ENCODE data around the gene BCAP29. TPM values are rescaled to one million over a fixed set of nuclear protein-coding genes. Genes with fewer than 3 reads are reported as not detected.

BCAP29 gene
- total and polyA plus RNA-seq, 9 of the 15 experiments (the other 6 are each of a cell fraction or from before 2014, with no cell fraction given), result 63.4 to 137 (median 79.7) TPM

DNA sequence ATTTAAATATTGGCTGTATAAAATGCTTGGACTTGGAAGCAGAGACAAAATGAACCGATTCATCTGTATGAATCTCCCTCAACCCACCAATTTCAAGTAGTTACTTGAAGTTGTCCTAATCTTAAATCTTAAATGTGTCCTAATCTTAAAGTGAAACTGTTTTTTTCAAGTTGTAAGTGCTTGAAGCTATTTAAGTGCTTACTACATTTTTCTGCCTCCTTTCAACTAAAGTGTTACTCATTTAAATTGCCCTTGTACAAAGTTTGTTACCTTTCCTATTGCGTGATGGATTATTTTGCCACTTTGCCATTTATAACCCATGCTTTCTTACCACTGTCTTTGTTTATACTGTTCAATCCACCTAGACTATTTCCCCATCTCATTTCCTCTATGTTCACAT is 2.8 kb downstream of the BCAP29 start:
- H3K27me3 ChIP-seq (ENCODE audit: control insufficient read depth in 2 of 2, insufficient read depth in 2 of 2, low read length in 2 of 2), result no peaks in the 10 kb centered on the region
- BruUV-seq (replicated peaks), result no TSS peak
- ATAC-seq (no peak), FAIRE-seq (no peak), DNase-seq (ENCODE audit: extremely low read depth in 1 of 4, low spot score in 3 of 4) (no peak)
- H3K9ac ChIP-seq (ENCODE audit: insufficient read depth in 1 of 2, low read depth in 2 of 2, low read length in 2 of 2), result peak overlapping the region in 1 of 2 experiments; percentile 26; a peak in 2 of 4 replicates
- no peaks in the 10 kb centered on the region for H4K20me1 ChIP-seq (replicated peaks; ENCODE audit: control insufficient read depth, insufficient read depth, low read length)
- CTCF ChIA-PET (ENCODE audit: low intra/inter-chr PET ratio), result no interaction called here
- TF ChIP-seq TAF15 (IDR thresholded peaks at IDR 0.05; ENCODE audit: low read depth, low read length) (no peak), ARID1B (IDR thresholded peaks at IDR 0.05) (0 out of 2 replicates have a peak, but pooled peaks have one; percentile 25), MEIS2 (IDR thresholded peaks at IDR 0.05; ENCODE audit: partially characterized antibody) (peak; percentile 9), ETV6 (IDR thresholded peaks at IDR 0.05; ENCODE audit: borderline replicate concordance in 1 of 2, low read depth in 2 of 2, low read length in 1 of 2) (no peak), ETV6 (CRISPR knock-in tag; IDR thresholded peaks at IDR 0.05; ENCODE audit: borderline replicate concordance) (no peak), SMARCE1 (IDR thresholded peaks at IDR 0.05) (peak; percentile 42; the same call in 1 of the 2 replicates), SMARCA5 (IDR thresholded peaks at IDR 0.05) (0 out of 2 replicates have a peak, but pooled peaks have one; percentile 64), SMARCA4 (IDR thresholded peaks at IDR 0.05) (peak; percentile 42; the same call in 1 of the 2 replicates), CEBPB (tag; IDR thresholded peaks at IDR 0.05) (0 out of 2 replicates have a peak, but pooled peaks have one; percentile 16), DPF2 (IDR thresholded peaks at IDR 0.05) (peak; percentile 63), NFATC3 (IDR thresholded peaks at IDR 0.05) (0 out of 2 replicates have a peak, but pooled peaks have one; percentile 33), MTA2 (IDR thresholded peaks at IDR 0.05; ENCODE audit: low read depth) (0 out of 2 replicates have a peak, but pooled peaks have one; percentile 13)
- TF ChIP-seq, protein P1, sequence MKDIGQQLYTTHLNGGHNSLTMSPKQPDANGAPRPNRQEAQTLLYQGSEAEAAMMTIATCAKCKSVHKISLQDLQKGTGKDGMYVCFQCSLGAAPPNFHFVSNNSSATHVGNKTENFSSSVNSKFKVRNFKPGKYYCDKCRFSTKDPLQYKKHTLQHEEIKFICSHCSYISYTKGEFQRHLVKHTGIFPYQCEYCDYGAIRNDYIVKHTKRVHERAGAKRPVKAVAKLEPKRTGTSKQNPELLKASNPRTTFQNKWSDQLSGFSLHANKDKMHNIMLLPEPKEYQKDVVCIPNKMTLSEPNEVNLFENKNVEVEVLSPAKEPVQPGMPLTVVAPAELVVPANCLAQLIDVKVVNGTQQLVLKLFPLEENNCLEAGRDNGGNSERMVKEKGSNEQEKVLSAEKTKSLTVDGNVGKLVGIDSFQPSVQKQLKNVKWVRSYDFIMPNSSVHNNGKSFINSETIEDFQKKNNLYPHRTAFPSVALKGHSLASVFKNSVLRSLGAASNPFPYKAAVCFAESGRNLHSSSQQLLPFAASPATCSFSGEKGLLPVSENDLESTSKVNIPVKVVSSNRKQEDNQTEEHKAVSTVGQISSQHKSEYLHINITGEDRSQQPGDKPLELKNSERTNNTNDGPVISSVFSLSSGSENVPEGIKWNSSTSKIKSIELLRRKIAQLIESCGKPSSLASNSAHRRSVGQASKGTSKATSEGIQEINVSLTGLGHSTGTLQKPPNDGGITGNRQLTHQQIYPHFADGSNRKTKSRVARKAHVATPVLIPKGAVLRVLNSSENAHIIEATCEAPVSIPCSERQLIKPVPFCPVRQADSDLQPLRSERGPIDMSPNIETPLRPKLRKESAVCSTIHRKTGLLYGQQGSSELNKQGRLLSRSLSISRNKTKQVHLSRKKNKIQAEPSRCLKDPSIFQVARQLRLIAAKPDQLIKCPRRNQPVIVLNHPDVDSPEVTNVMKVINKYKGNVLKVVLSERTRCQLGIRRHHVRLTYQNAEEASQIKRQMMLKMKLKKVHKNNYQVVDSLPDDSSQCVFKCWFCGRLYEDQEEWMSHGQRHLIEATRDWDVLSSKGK (CRISPR knock-in tag; IDR thresholded peaks at IDR 0.05), result no peak
- TF ChIP-seq, protein P2, sequence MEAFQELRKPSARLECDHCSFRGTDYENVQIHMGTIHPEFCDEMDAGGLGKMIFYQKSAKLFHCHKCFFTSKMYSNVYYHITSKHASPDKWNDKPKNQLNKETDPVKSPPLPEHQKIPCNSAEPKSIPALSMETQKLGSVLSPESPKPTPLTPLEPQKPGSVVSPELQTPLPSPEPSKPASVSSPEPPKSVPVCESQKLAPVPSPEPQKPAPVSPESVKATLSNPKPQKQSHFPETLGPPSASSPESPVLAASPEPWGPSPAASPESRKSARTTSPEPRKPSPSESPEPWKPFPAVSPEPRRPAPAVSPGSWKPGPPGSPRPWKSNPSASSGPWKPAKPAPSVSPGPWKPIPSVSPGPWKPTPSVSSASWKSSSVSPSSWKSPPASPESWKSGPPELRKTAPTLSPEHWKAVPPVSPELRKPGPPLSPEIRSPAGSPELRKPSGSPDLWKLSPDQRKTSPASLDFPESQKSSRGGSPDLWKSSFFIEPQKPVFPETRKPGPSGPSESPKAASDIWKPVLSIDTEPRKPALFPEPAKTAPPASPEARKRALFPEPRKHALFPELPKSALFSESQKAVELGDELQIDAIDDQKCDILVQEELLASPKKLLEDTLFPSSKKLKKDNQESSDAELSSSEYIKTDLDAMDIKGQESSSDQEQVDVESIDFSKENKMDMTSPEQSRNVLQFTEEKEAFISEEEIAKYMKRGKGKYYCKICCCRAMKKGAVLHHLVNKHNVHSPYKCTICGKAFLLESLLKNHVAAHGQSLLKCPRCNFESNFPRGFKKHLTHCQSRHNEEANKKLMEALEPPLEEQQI (IDR thresholded peaks at IDR 0.05), result 0 out of 2 replicates have a peak, but pooled peaks have one; percentile 26
- TF ChIP-seq, protein P3, sequence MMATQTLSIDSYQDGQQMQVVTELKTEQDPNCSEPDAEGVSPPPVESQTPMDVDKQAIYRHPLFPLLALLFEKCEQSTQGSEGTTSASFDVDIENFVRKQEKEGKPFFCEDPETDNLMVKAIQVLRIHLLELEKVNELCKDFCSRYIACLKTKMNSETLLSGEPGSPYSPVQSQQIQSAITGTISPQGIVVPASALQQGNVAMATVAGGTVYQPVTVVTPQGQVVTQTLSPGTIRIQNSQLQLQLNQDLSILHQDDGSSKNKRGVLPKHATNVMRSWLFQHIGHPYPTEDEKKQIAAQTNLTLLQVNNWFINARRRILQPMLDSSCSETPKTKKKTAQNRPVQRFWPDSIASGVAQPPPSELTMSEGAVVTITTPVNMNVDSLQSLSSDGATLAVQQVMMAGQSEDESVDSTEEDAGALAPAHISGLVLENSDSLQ (IDR thresholded peaks at IDR 0.05), result no peak
- H3K4me1 ChIP-seq (replicated peaks in 1 of 2; ENCODE audit: control insufficient read depth in 2 of 2, insufficient read depth in 2 of 2, low read length in 2 of 2), result peaks cover 6 to 13% of the 10 kb centered on the region in 2 experiments; a peak in 4 of 5 replicates
- no peak overlapping the region; the same call in 1 of the 2 replicates for H2AFZ ChIP-seq (ENCODE audit: low read depth, low read length)
- H3K4me3 ChIP-seq, result no peak overlapping the region
- H3K9me3 ChIP-seq (replicated peaks; ENCODE audit: control insufficient read depth, insufficient read depth, low read depth, low read length), result no peaks in the 10 kb centered on the region
- peak overlapping the region; percentile 30; the same call in 1 of the 2 replicates for H3K4me2 ChIP-seq (ENCODE audit: insufficient read depth, low read length)
- POLR2A ChIA-PET, result interaction anchor here (0.6 to 2.6 kb wide), 3 partner anchors 9 to 948 kb away, joined by 3 to 12 read pairs (median 4); no protein-coding TSS in a partner anchor
- peaks cover 39% of the 10 kb centered on the region for H3K36me3 ChIP-seq (ENCODE audit: control insufficient read depth, insufficient read depth, low read length)
- H3K27ac ChIP-seq (ENCODE audit: extremely low read depth, low read depth, low read length), result peak overlapping the region; percentile 17; the same call in 2 of the 3 replicates
- peaks cover 52% of the 10 kb centered on the region for H3K79me2 ChIP-seq (ENCODE audit: control insufficient read depth, insufficient read depth, low read length)
- H3K9me1 ChIP-seq (ENCODE audit: control insufficient read depth, insufficient read depth, low read length), result no peaks in the 10 kb centered on the region
- intact Hi-C loops (cut with micrococcal nuclease) (no loop called here), in situ Hi-C loops (cut with MboI) (no loop called here)
- WGBS (ENCODE audit: insufficient coverage, low coverage, missing lambda C conversion rate), result 63% methylated on average over 2 of the region's 2 CpGs
